ENCODE measurements around the gene WDR5.
A peak's percentile ranks its signal among the peaks of the same experiment; 100 is the strongest.

The WDR5 gene

GRCh38 chr9:134159566-134160245 lies 23.8 kb downstream of the WDR5 start:
- DNase-seq, result no peak

- no peak for DNase-seq
Observed at GRCh38 chr9:134161647-134162046, 25.8 kb downstream of the WDR5 start.

- DNase-seq, result no peak
Observed at GRCh38 chr9:134162212-134162775, 26.4 kb downstream of the WDR5 start.

- no peak for DNase-seq
Observed at GRCh38 chr9:134162926-134163370, 27.1 kb downstream of the WDR5 start.

GRCh38 chr9:134163371-134164196 lies 27.7 kb downstream of the WDR5 start:
- DNase-seq, result peak; percentile 75

- DNase-seq, result no peak
Observed at GRCh38 chr9:134164879-134165278, 29.0 kb downstream of the WDR5 start.

GRCh38 chr9:134165357-134166315 lies 29.8 kb downstream of the WDR5 start:
- DNase-seq, result peak; percentile 56

- DNase-seq, result no peak
Observed at GRCh38 chr9:134166374-134166773, 30.5 kb downstream of the WDR5 start.

GRCh38 chr9:134167530-134167931 lies 31.6 kb downstream of the WDR5 start:
- no peak for DNase-seq

- peak; percentile 24 for DNase-seq
Observed at GRCh38 chr9:134168757-134169550, 33.1 kb downstream of the WDR5 start.

GRCh38 chr9:134169724-134170401 lies 34.0 kb downstream of the WDR5 start:
- DNase-seq, result no peak

GRCh38 chr9:134170532-134171315 lies 34.8 kb downstream of the WDR5 start:
- DNase-seq, result no peak

- no peak for DNase-seq
Observed at GRCh38 chr9:134171316-134172197, 35.7 kb downstream of the WDR5 start.

GRCh38 chr9:134172198-134173126 lies 36.6 kb downstream of the WDR5 start:
- no peak for DNase-seq

- DNase-seq, result no peak
Observed at GRCh38 chr9:134173127-134174072, 37.5 kb downstream of the WDR5 start.

- no peak for DNase-seq
Observed at GRCh38 chr9:134174073-134174449, 38.2 kb downstream of the WDR5 start.
